ENCODE data around the gene LRG1. TPM values are rescaled to one million over a fixed set of nuclear protein-coding genes. Genes with fewer than 3 reads are reported as not detected.

The LRG1 gene
- total and polyA plus RNA-seq, 3 experiments from 2014 or later, result 0.06 TPM; not detected in 2

GRCh38 chr19:4491446-4491845, 48.4 kb downstream of the LRG1 start:
- Histone ChIP-seq H3K4me1 (ENCODE audit: insufficient read depth, low read length) (no peaks in the 10 kb centered on the region), H3K27me3 (ENCODE audit: insufficient read depth, low read length, poor library complexity, severe bottlenecking) (no peaks in the 10 kb centered on the region), H3K4me3 (ENCODE audit: low read length) (no peak overlapping the region), H3K9me3 (ENCODE audit: low read length) (no peaks in the 10 kb centered on the region), H3K36me3 (ENCODE audit: insufficient read depth, low read length) (peaks cover 18% of the 10 kb centered on the region), H3K27ac (ENCODE audit: low read depth, low read length) (no peak overlapping the region)
- no peaks in the 10 kb centered on the region for H3K9me3 Mint-ChIP-seq
- no peaks in the 10 kb centered on the region for H3K27me3 Mint-ChIP-seq
- H3K27ac Mint-ChIP-seq, result no peak overlapping the region
- H3K4me3 Mint-ChIP-seq, result no peak overlapping the region
- peaks cover 4 to 53% (median 12%) of the 10 kb centered on the region in 3 donors for H3K36me3 Mint-ChIP-seq
- DNase-seq, result no peak
- peaks cover 0 to 3% (median 0%) of the 10 kb centered on the region in 3 donors for H3K4me1 Mint-ChIP-seq
- POLR2A ChIA-PET, result no interaction called here
- CTCF ChIA-PET, result no interaction called here

GRCh38 chr19:4488496-4488895, 51.3 kb downstream of the LRG1 start:
- no peak overlapping the region for H3K4me3 Mint-ChIP-seq
- no peaks in the 10 kb centered on the region for H3K27me3 Mint-ChIP-seq
- ChIA-PET POLR2A (no interaction called here), CTCF (no interaction called here)
- DNase-seq, result no peak
- Histone ChIP-seq H3K4me1 (ENCODE audit: insufficient read depth, low read length) (no peaks in the 10 kb centered on the region), H3K27me3 (ENCODE audit: insufficient read depth, low read length, poor library complexity, severe bottlenecking) (no peaks in the 10 kb centered on the region), H3K4me3 (ENCODE audit: low read length) (no peak overlapping the region), H3K9me3 (ENCODE audit: low read length) (no peaks in the 10 kb centered on the region), H3K27ac (ENCODE audit: low read depth, low read length) (no peak overlapping the region), H3K36me3 (ENCODE audit: insufficient read depth, low read length) (peaks cover 18% of the 10 kb centered on the region)
- H3K4me1 Mint-ChIP-seq, result peaks cover 0 to 6% (median 0%) of the 10 kb centered on the region in 3 donors
- no peaks in the 10 kb centered on the region for H3K9me3 Mint-ChIP-seq
- no peak overlapping the region for H3K27ac Mint-ChIP-seq
- H3K36me3 Mint-ChIP-seq, result peaks cover 7 to 44% (median 16%) of the 10 kb centered on the region in 3 donors

GRCh38 chr19:4487572-4487971, 52.3 kb downstream of the LRG1 start:
- Histone ChIP-seq H3K36me3 (ENCODE audit: insufficient read depth, low read length) (peaks cover 14% of the 10 kb centered on the region), H3K4me3 (ENCODE audit: low read length) (no peak overlapping the region), H3K27ac (ENCODE audit: low read depth, low read length) (no peak overlapping the region), H3K9me3 (ENCODE audit: low read length) (no peaks in the 10 kb centered on the region), H3K27me3 (ENCODE audit: insufficient read depth, low read length, poor library complexity, severe bottlenecking) (no peaks in the 10 kb centered on the region), H3K4me1 (ENCODE audit: insufficient read depth, low read length) (no peaks in the 10 kb centered on the region)
- Mint-ChIP-seq H3K4me3 (no peak overlapping the region), H3K9me3 (no peaks in the 10 kb centered on the region), H3K4me1 (peaks cover 0 to 6% (median 0%) of the 10 kb centered on the region in 3 donors), H3K27me3 (no peaks in the 10 kb centered on the region), H3K36me3 (peaks cover 7 to 49% (median 16%) of the 10 kb centered on the region in 3 donors), H3K27ac (no peak overlapping the region)
- POLR2A ChIA-PET, result interaction anchor here (0.6 kb wide), 1 partner anchor 1185 kb away, joined by 3 read pairs; no protein-coding TSS in a partner anchor
- DNase-seq, result no peak
- CTCF ChIA-PET, result no interaction called here

Other genes starting within 250 kb of the LRG1 start
- gene TMIGD2, start 237.6 kb downstream of the LRG1 start, total RNA-seq, result 1 to 10 TPM; 5.9 to 7.0 TPM
- 40.5 TPM for gene TMIGD2, start 237.6 kb downstream of the LRG1 start, polyA plus RNA-seq
- 10 to 100 TPM; 10.9 to 13.9 TPM for gene FSD1, start 235.4 kb downstream of the LRG1 start, total RNA-seq
- 3.1 TPM for gene FSD1, start 235.4 kb downstream of the LRG1 start, polyA plus RNA-seq
- gene STAP2, start 201.2 kb downstream of the LRG1 start, total RNA-seq, result 1 to 10 TPM; 3.9 to 6.1 TPM
- 1.8 TPM for gene STAP2, start 201.2 kb downstream of the LRG1 start, polyA plus RNA-seq
- gene MPND, start 196.5 kb downstream of the LRG1 start, total RNA-seq, result 10 to 100 TPM; 17.0 to 18.3 TPM
- 8.4 TPM for gene MPND, start 196.5 kb downstream of the LRG1 start, polyA plus RNA-seq
- gene SH3GL1, start 139.5 kb downstream of the LRG1 start, total RNA-seq, result 10 to 100 TPM; 39.8 to 41.2 TPM
- gene SH3GL1, start 139.5 kb downstream of the LRG1 start, polyA plus RNA-seq, result 24.7 TPM
- gene CHAF1A, start 137.4 kb downstream of the LRG1 start, total RNA-seq, result 10 to 100 TPM; 65.2 to 69.5 TPM
- gene CHAF1A, start 137.4 kb downstream of the LRG1 start, polyA plus RNA-seq, result 5.8 TPM
- gene UBXN6, start 82.2 kb downstream of the LRG1 start, total RNA-seq, result 10 to 100 TPM; 56.6 to 60.0 TPM
- gene UBXN6, start 82.2 kb downstream of the LRG1 start, polyA plus RNA-seq, result 5.2 TPM
- gene HDGFL2, start 67.7 kb downstream of the LRG1 start, total RNA-seq, result 10 to 100 TPM; 42.7 to 45.4 TPM
- gene HDGFL2, start 67.7 kb downstream of the LRG1 start, polyA plus RNA-seq, result 24.9 TPM
- under 1 TPM in 1 of 2 experiments, not detected in 1; 0.04 TPM for gene PLIN4, start 21.6 kb downstream of the LRG1 start, total RNA-seq
- gene PLIN4, start 21.6 kb downstream of the LRG1 start, polyA plus RNA-seq, result 0.15 TPM
- not detected for gene PLIN5, start 4.8 kb downstream of the LRG1 start, total RNA-seq
- 0.29 TPM for gene PLIN5, start 4.8 kb downstream of the LRG1 start, polyA plus RNA-seq
- under 1 TPM; 0.55 to 0.91 TPM for gene SEMA6B, start 19.6 kb upstream of the LRG1 start, total RNA-seq
- gene SEMA6B, start 19.6 kb upstream of the LRG1 start, polyA plus RNA-seq, result not detected
- 10 to 100 TPM in 1 of 2 experiments, 1 to 10 TPM in 1; 9.0 to 10.0 TPM for gene TNFAIP8L1, start 99.5 kb upstream of the LRG1 start, total RNA-seq
- 9.6 TPM for gene TNFAIP8L1, start 99.5 kb upstream of the LRG1 start, polyA plus RNA-seq
- gene MYDGF, start 130.3 kb upstream of the LRG1 start, total RNA-seq, result 10 to 100 TPM; 83.2 to 88.6 TPM
- 146 TPM for gene MYDGF, start 130.3 kb upstream of the LRG1 start, polyA plus RNA-seq
- 100 to 1,000 TPM; 105 TPM for gene DPP9, start 183.8 kb upstream of the LRG1 start, total RNA-seq
- 32.1 TPM for gene DPP9, start 183.8 kb upstream of the LRG1 start, polyA plus RNA-seq